GM19239 (cell line): Measurements from ENCODE around the gene TOX2.

Source experiments
- DNase-seq: peaks from one replicate; pipeline ENCODE4 v3.0.0; 2011; ENCODE audit warnings: low spot score; ENCODE audit not compliant: insufficient read length
- FAIRE-seq: peaks from 2 replicates; lab custom pipeline; 2011; peaks lifted over from hg19 to GRCh38; lab: Jason Lieb, UNC

Gene TOX2

DNA sequence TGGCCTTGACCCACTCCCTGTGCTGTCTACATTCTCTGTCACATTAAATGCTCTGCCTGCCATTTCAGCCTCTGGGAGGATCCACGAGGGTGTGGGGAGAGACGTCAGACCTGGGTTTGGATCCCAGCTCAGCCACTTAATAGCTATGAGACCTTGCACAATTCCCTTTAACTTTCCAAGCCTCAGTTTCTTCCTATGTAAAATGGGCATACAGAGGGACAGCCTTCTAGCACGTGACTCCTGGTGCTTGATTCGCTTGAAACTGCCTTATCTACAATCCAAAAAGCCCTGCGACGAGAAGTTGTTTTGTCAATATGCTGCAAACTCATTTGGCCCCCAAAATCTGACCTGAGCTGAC lies 40.0 kb downstream of the TOX2 start:
- no peak for FAIRE-seq

GRCh38 chr20:43955062-43955749 lies 40.6 kb downstream of the TOX2 start:
- DNase-seq (peak; percentile 60), FAIRE-seq (peak; percentile 96)

More for the DNA sequence above, 40.0 kb downstream of the TOX2 start:
- DNase-seq, result no peak

- no peak for FAIRE-seq
These were observed 41.1 kb downstream of the TOX2 start for GRCh38 chr20:43955750-43956191.

GRCh38 chr20:43957392-43957791 lies 42.7 kb downstream of the TOX2 start:
- no peak for FAIRE-seq
- no peak for DNase-seq

More at GRCh38 chr20:43955750-43956191, 41.1 kb downstream of the TOX2 start:
- DNase-seq, result no peak

GRCh38 chr20:43958626-43959025 lies 44.0 kb downstream of the TOX2 start:
- FAIRE-seq, result no peak
- no peak for DNase-seq

GRCh38 chr20:43959079-43959919 lies 44.6 kb downstream of the TOX2 start:
- FAIRE-seq (peak; percentile 51), DNase-seq (no peak)

- FAIRE-seq, result no peak
- no peak for DNase-seq
These were observed 45.2 kb downstream of the TOX2 start for GRCh38 chr20:43959920-43960227.

DNA sequence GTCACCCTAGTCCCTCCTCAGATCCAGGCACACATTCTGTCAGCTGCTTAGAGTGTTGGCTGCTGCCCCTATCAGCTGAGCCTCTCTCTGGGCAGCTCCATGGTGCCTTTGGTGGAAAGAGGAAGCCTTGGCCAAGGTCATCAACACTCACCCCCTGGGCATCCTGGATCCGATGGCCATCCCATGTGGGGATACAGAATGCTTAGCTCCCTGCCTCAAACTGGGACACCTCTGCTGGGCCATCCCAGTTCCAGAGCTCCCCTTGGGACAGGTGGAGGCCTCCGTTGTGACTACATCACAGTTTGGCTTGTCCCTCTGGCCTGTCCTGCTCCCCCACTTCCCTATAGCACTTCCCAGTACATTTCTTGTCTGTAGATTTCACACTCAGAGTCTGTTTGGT lies 45.6 kb downstream of the TOX2 start:
- FAIRE-seq (no peak), DNase-seq (no peak)

DNA sequence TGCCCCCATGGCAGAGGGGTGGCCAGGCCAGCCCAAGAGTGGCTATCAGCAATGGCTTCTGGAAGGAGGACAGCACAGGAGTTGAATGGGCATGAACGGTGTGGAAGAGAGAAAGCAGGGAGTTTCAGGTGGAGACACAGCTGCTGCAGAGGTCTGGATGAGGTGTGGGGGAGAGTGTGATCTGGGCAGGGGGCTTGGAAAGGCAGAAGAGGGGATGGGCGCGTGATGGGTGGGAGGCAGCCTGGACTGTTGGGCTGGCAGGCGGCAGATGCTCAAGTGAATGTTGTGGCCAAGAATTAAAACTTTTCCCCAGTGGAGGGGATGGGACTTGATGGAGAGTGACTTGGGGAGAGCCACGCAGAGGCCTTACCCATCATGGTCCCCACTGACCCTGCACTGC lies 46.5 kb downstream of the TOX2 start:
- FAIRE-seq, result no peak
- DNase-seq, result no peak

DNA sequence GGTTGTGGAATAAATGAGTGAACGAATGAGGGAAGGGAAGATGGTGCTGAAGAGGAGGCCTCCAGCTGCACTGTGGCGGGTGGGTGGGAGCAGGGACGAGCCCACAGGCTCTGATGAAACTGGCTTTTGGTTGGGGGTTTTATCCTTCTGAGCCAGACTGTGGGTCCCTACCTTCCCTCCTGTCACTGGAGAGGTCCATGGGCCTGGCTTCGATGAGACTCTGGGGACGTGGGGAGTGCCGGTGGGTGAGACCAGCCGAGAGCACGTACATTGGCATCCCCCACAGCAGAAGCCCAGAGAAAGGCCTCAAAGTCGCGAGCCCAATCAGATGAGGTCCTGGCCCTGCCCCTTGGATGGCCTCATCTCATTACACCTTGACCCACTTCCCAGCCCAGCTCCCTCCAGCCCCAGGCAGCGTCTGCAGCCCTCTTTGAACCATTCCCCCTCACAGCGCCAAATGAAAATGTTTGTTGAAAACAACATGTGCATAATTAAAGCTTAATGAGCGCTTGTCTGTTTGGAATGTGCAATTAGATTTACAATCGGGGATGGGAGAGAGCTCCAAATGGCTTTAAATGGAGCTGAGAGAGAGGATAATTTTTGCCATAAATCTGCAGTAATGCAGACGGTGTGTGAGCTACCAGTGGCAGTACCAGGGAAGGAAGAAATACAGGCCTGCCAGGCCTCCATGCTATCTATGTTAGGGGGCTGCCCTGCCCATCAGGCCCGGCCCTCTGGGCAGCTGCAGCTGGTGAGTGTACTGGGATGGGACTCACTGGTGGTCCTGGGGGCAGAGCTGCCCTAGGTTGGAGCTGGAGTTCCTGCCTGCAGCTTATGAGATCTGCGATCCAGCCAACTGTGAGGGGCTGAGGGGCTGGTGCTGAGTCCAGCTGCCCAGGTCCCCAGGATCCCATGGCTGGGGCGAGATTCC lies 47.2 kb downstream of the TOX2 start:
- no peak for DNase-seq
- no peak for FAIRE-seq

DNA sequence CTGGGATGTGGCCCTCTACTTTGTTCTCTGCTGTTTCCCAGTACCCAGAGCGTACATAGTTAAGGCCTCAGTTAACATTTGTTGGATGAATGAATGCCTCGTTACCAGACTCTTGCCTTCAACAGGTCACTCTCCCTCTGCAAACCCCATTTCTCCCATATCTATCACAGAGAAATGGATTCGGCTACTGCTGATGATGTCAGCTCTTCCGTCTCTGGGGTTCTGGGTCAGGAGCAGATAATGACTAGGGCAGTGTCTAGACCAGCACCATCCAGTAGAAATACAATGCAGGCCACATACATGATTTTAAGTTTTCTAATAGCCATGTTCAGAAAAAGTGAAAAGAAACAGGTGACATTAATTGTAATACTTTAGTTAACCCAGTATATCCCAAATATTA lies 47.9 kb downstream of the TOX2 start:
- no peak for DNase-seq
- no peak for FAIRE-seq

DNA sequence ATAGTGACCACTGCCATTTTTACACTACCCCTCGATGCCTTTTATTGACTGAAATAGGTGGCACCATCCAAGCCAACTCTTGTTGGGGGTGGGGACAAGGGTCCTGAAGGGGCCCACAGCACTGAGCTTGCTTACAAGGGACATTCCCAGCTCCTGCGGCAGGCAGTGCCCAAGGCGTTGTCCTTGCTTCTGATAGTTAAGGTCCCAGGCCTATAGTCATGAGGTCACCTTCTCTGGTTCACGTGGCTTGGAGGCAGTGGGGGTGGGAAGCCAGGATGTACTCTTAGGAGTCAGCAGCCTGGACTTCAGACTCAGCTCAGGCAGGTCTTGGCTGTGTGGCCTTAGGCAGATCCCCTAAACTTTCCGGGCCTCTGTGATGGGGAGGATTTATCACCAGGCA lies 48.6 kb downstream of the TOX2 start:
- DNase-seq, result no peak
- FAIRE-seq, result no peak

DNA sequence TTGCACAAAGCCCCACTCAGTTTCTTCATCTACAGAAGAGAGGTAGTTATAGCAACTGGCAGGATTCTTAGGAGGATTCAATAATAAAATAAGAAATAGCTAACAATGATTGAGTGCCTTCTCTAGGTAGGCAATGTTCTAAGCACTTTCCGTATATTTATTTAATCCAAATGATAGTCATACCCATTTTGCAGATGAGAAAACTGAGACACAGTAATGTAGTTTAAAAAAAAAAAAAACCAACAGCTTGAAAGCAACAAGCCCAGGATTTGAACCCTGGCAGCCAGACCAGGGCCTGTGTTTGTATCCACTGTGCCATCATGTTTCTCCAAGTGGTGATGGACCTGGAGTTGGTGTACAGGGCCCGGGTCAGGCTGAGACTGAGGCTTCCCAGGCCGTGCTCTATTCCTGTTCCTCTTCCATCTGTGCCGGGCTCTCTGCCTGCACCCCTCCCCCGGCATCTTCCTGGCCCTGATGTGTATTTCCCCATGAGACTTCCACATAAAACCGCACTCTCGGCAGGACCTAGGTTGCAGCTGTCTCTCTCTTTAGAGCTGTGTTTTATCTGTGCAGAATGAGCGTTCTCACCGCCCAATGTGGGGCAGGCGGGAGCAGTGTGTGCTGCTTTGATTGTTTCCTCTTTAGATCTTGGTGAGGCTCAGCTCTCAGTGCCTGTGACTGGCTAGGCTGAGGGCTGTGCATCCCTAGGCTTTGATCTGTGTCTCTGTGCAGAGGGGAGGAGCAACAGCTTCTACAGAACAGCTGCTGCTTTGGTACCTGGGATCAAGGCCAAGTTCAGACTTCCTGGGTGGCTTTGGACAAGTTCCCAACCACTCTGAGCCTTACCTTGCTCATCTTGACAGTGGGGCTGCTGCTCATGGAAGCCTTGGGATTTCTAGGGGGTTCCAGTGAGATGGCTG lies 49.5 kb downstream of the TOX2 start:
- DNase-seq, result no peak

GRCh38 chr20:43968341-43969000 lies 53.8 kb downstream of the TOX2 start:
- FAIRE-seq (no peak), DNase-seq (no peak)

More for the DNA sequence above, 49.5 kb downstream of the TOX2 start:
- FAIRE-seq, result peak; percentile 74

DNA sequence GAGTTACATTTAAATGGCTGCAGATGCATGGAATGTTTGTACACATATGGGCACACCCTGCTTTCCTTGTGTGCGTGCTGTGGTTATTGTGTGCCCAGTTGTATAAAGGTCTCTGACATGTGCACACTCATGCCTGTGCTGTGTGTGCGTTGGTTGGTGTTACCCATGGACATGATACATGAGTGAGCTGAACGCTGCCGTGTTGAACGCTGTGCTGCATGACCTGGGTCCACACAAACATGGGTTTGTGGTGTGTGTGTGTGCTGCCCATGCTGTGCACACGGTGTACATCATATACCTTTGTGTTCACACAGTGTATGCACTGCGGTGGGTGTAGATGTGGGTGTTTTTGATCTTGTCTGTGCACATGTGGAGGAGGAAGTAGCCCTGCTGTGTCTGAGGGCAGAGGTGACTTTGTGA lies 54.4 kb downstream of the TOX2 start:
- DNase-seq, result no peak
- no peak for FAIRE-seq

GRCh38 chr20:43969501-43970182 lies 55.0 kb downstream of the TOX2 start:
- DNase-seq (no peak), FAIRE-seq (no peak)

GRCh38 chr20:43971267-43971666 lies 56.6 kb downstream of the TOX2 start:
- DNase-seq, result no peak
- FAIRE-seq, result no peak

DNA sequence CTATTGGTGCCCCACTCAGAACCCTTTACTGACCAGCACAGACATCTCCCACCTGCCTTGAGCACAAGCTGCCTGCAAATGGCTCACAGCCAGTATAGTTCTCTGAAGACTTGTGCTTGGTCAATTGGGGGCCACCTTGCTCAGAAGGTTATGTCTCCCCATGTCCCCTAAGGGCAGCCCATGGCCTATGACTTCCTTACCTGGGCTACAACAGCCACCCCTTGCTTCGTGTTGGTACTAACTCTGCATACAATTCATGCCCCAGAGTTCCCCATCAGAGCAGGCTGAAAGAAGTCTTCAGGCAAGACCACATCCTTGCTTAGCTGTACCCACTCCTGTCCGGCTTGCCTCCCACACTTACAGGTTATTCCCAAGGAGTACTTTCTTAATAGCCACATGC lies 57.4 kb downstream of the TOX2 start:
- no peak for FAIRE-seq

GRCh38 chr20:43972692-43973091 lies 58.0 kb downstream of the TOX2 start:
- no peak for FAIRE-seq
- no peak for DNase-seq

More for the DNA sequence above, 57.4 kb downstream of the TOX2 start:
- no peak for DNase-seq
